ENCODE data around the gene AKAP5. TPM values are rescaled to one million over a fixed set of nuclear protein-coding genes. Genes with fewer than 3 reads are reported as not detected.

Gene AKAP5
- total and polyA plus RNA-seq, 4 donors, result 0.15 to 1.8 (median 1.2) TPM

DNA sequence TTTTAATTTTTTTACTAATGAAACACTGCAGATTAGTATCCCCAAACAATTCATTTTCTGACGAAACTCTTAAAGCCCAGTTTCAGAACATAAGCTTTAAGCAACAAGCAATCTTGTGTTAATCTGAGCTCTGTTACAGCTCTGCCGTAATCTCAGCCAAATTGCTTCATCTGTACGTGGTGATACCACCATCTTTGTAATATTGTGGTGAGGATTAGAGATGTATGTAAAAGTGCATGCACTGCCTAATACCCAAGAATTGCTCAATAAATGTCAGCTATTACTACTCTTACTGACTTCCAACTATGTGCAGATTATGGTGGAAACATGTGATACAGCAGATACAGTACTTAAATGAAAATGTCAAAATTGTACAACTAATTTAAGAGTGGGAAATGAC is 1.8 kb downstream of the AKAP5 start:
- Histone ChIP-seq H3K9ac (ENCODE audit: insufficient read depth in 1 of 2, low read length in 2 of 2) (no peak overlapping the region), H3K36me3 (ENCODE audit: control insufficient read depth in 4 of 4, insufficient read depth in 4 of 4, low read length in 4 of 4) (peaks cover 0 to 6% (median 0%) of the 10 kb centered on the region in 4 donors), H3K27me3 (ENCODE audit: control insufficient read depth in 3 of 3, insufficient read depth in 3 of 3, low read length in 2 of 3) (no peaks in the 10 kb centered on the region), H3K4me1 (ENCODE audit: control insufficient read depth in 5 of 5, insufficient read depth in 5 of 5, low read length in 5 of 5) (peaks cover 0 to 36% (median 1%) of the 10 kb centered on the region in 5 donors), H3K9me3 (ENCODE audit: control insufficient read depth in 4 of 4, insufficient read depth in 3 of 4, low read length in 3 of 4) (no peaks in the 10 kb centered on the region), H3K4me3 (no peak overlapping the region), H3K27ac (ENCODE audit: low read depth in 1 of 2, low read length in 1 of 2) (no peak overlapping the region)
- WGBS, 2 donors, result 50 to 67% methylated on average over 3 of the region's 3 CpGs
- TF ChIP-seq, protein P1, sequence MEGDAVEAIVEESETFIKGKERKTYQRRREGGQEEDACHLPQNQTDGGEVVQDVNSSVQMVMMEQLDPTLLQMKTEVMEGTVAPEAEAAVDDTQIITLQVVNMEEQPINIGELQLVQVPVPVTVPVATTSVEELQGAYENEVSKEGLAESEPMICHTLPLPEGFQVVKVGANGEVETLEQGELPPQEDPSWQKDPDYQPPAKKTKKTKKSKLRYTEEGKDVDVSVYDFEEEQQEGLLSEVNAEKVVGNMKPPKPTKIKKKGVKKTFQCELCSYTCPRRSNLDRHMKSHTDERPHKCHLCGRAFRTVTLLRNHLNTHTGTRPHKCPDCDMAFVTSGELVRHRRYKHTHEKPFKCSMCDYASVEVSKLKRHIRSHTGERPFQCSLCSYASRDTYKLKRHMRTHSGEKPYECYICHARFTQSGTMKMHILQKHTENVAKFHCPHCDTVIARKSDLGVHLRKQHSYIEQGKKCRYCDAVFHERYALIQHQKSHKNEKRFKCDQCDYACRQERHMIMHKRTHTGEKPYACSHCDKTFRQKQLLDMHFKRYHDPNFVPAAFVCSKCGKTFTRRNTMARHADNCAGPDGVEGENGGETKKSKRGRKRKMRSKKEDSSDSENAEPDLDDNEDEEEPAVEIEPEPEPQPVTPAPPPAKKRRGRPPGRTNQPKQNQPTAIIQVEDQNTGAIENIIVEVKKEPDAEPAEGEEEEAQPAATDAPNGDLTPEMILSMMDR (IDR thresholded peaks at IDR 0.05; ENCODE audit: control extremely low read depth, extremely low read depth), result no peak
- ATAC-seq (ENCODE audit: insufficient read depth, low FRiP score) (no peak), DNase-seq (no peak)

GRCh38 chr14:64467566-64467965 is 2.3 kb downstream of the AKAP5 start:
- ATAC-seq (ENCODE audit: insufficient read depth, low FRiP score) (no peak), DNase-seq (peak in 2 of 3 donors; percentile 27 to 28)
- Histone ChIP-seq H3K27ac (ENCODE audit: low read depth in 1 of 2, low read length in 1 of 2) (no peak overlapping the region), H3K36me3 (ENCODE audit: control insufficient read depth in 4 of 4, insufficient read depth in 4 of 4, low read length in 4 of 4) (peaks cover 0 to under 1% (median 0%) of the 10 kb centered on the region in 4 donors), H3K9ac (ENCODE audit: insufficient read depth in 1 of 2, low read length in 2 of 2) (no peak overlapping the region), H3K4me3 (no peak overlapping the region), H3K4me1 (ENCODE audit: control insufficient read depth in 5 of 5, insufficient read depth in 5 of 5, low read length in 5 of 5) (peaks cover 0 to 36% (median 1%) of the 10 kb centered on the region in 5 donors), H3K27me3 (ENCODE audit: control insufficient read depth in 3 of 3, insufficient read depth in 3 of 3, low read length in 2 of 3) (no peaks in the 10 kb centered on the region), H3K9me3 (ENCODE audit: control insufficient read depth in 4 of 4, insufficient read depth in 3 of 4, low read length in 3 of 4) (no peaks in the 10 kb centered on the region)
- TF ChIP-seq, protein P1 (IDR thresholded peaks at IDR 0.05; ENCODE audit: control extremely low read depth, extremely low read depth), result no peak

- H3K4me1 ChIP-seq (ENCODE audit: control insufficient read depth in 5 of 5, insufficient read depth in 5 of 5, low read length in 5 of 5), result peaks cover 0 to 36% (median 1%) of the 10 kb centered on the region in 5 donors
- no peaks in the 10 kb centered on the region for H3K27me3 ChIP-seq (ENCODE audit: control insufficient read depth in 3 of 3, insufficient read depth in 3 of 3, low read length in 2 of 3)
- no peak overlapping the region for H3K4me3 ChIP-seq
- H3K9ac ChIP-seq (ENCODE audit: insufficient read depth in 1 of 2, low read length in 2 of 2), result no peak overlapping the region
- ATAC-seq (ENCODE audit: insufficient read depth, low FRiP score) (no peak), DNase-seq (no peak)
- TF ChIP-seq, protein P1 (IDR thresholded peaks at IDR 0.05; ENCODE audit: control extremely low read depth, extremely low read depth), result no peak
- 73 to 83% methylated on average over 3 of the region's 3 CpGs for WGBS, 2 donors
- no peaks in the 10 kb centered on the region for H3K9me3 ChIP-seq (ENCODE audit: control insufficient read depth in 4 of 4, insufficient read depth in 3 of 4, low read length in 3 of 4)
- no peak overlapping the region for H3K27ac ChIP-seq (ENCODE audit: low read depth in 1 of 2, low read length in 1 of 2)
- no peaks in the 10 kb centered on the region for H3K36me3 ChIP-seq (ENCODE audit: control insufficient read depth in 4 of 4, insufficient read depth in 4 of 4, low read length in 4 of 4)
Observed at GRCh38 chr14:64468451-64468850, 3.2 kb downstream of the AKAP5 start.

DNA sequence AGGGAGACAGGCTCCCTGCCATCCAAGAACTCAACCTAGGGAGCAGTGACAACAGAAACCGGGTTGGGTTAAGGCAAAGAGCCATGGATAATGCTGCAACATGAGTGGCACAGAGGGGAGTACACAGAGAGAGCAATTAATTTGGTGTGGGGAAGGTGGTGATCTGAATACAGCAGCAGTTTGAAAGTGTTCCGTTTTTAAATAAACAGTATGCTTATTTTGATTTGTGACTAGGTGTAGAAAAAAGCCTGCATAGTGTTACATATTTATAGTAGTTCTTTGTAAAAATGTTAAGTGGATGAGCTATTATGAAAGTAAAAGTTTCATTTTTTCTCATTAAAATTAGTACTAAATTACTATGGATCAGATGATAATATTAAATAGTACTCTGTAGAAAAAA is 8.7 kb downstream of the AKAP5 start:
- WGBS, 2 donors, result 71 to 81% methylated on average over 2 of the region's 2 CpGs
- TF ChIP-seq, protein P1 (IDR thresholded peaks at IDR 0.05; ENCODE audit: control extremely low read depth, extremely low read depth), result no peak
- no peaks in the 10 kb centered on the region for H3K27me3 ChIP-seq (ENCODE audit: control insufficient read depth in 3 of 3, insufficient read depth in 3 of 3, low read length in 2 of 3)
- H3K36me3 ChIP-seq (ENCODE audit: control insufficient read depth in 4 of 4, insufficient read depth in 4 of 4, low read length in 4 of 4), result peaks cover 0 to 2% (median 0%) of the 10 kb centered on the region in 4 donors
- no peak overlapping the region for H3K4me3 ChIP-seq
- DNase-seq (no peak), ATAC-seq (ENCODE audit: insufficient read depth, low FRiP score) (no peak)
- no peak overlapping the region for H3K9ac ChIP-seq (ENCODE audit: insufficient read depth in 1 of 2, low read length in 2 of 2)
- H3K27ac ChIP-seq (ENCODE audit: low read depth in 1 of 2, low read length in 1 of 2), result no peak overlapping the region
- H3K9me3 ChIP-seq (ENCODE audit: control insufficient read depth in 4 of 4, insufficient read depth in 3 of 4, low read length in 3 of 4), result no peaks in the 10 kb centered on the region
- peaks cover 0 to 10% (median 0%) of the 10 kb centered on the region in 5 donors for H3K4me1 ChIP-seq (ENCODE audit: control insufficient read depth in 5 of 5, insufficient read depth in 5 of 5, low read length in 5 of 5)
